IPS DF 19.7 (cell line): Measurements from ENCODE around the gene SCLY.
A peak's percentile ranks its signal among the peaks of the same experiment; 100 is the strongest.
"Not testable (repeated sequence)": the region's sequence is repeated elsewhere in the genome, so short reads cannot be mapped to it uniquely, and the experiment has no call there.

Source experiments
- DNase-seq: peaks from one replicate; pipeline ENCODE4 v3.0.0-alpha.2; 2013; ENCODE audit warnings: low read depth, low spot score

Gene SCLY

GRCh38 chr2:238060542-238061314 lies at the start of gene SCLY:
SCLY (plus strand) TSS chr2:238061001; CDS start chr2:238061055, 54 bp downstream.
- peak; percentile 67 for DNase-seq

DNA sequence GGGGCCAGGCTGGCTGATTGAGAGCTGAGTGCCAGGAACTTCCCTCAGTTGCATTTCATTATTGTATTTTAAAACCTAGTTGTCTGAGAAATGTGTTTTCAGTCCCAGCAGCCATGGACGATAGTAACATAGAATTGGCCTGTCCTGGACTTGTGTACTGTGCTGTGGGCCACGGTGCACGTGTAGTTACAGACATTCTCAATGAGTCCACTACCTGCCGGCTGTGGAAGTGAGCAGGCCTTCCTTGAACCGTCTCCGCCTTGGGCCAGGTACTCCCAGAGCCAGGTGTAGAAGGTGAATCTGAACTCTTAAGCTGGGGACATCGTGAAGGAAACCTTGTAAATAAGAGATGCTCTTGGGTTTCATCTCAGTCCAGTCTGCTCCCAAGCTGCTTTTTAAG lies 47.0 kb upstream of the SCLY start:
- DNase-seq, result no peak

DNA sequence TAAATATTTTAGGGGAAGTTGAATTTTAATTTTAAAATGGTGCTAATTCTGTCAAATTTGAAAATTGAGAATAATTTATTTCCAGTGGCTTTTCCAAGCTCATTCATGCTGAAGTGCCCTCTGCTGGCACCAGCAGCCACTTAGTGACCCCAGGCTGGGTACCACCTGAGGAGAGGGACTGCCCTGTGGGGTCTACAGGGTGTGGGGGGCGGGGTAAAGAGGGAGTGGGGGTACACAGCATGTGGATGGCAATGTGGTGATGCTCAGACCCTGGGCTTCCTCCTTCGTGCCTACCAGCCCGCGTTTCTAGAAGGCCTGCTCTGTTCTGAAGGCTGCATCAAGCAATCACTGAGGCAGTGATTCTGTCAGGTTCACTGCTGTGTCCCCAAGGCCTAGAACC lies 45.1 kb upstream of the SCLY start:
- no peak for DNase-seq

DNA sequence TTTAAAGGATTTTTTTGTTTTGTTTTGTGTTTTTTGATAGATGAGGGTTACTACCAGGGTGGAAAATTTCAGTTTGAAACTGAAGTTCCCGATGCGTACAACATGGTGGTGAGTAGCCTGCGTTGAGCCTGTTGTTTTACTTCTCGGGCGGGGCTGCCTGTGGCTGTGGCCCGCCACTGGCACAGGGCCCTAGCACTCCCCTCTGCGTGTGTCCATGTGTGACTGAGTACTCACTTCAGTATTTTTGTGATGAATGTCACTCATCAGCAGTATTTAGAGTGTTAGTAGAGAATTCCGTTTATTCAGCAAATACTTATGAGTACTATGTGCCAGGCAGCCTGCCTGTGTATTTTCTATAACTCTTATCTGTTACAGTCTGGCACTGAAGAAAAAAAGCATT lies 44.3 kb upstream of the SCLY start:
- no peak for DNase-seq

DNA sequence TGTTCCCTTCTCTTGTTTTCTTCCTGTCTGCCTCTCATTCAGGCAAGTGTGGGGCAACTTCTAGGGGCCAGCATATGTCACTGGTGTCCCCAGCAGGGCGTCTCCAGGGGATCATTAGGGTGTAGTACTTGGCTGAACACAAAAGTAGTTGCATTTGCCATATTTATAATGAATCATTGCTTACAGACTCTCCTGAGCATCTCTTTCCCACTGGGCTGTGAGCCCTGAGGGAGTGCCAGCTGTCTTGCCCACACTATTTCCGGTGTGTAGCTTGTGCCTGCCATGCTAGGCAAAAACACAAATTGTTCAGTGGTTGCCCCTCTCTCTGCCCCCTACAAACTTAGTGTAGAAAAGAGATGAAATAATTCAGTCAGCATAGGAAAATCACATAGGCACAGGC lies 40.8 kb upstream of the SCLY start:
- DNase-seq, result no peak

DNA sequence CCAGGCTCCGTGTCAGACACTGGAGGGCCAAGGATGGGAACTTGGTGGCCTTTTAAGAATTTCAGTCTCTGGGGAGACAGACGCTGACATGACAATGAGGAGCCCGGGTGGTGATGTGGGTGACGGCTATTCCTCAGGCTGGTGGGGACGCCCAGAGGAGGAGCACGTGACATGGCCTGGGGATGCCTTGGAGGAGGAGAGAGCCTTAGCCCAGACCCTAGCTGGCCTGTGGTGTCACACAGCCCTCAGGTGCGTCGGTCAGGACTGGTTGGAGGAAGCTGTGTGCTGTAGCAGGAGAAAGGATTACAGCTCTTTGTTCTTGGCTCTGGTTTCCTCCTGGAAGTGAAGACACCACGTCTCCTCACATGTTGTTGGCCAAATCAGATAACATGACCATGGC lies 40.0 kb upstream of the SCLY start:
- DNase-seq, result no peak

DNA sequence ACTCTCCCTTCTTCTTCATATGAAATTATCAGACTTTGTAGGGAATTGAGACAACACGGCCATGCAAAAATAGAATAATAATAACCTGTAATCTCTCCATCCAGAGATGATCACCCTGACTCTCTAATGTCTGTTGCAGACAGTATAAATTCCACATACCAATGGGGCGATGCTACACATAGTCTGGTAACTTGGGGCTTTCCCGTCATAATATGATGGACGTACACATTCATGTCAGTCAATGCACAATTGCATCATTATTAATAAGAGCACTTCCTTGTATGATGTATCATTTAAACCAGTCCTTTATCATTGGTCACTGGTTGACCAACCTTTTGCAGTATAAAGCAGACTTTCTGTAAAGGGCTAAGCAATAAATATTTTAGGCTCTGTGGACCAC lies 39.5 kb upstream of the SCLY start:
- no peak for DNase-seq

DNA sequence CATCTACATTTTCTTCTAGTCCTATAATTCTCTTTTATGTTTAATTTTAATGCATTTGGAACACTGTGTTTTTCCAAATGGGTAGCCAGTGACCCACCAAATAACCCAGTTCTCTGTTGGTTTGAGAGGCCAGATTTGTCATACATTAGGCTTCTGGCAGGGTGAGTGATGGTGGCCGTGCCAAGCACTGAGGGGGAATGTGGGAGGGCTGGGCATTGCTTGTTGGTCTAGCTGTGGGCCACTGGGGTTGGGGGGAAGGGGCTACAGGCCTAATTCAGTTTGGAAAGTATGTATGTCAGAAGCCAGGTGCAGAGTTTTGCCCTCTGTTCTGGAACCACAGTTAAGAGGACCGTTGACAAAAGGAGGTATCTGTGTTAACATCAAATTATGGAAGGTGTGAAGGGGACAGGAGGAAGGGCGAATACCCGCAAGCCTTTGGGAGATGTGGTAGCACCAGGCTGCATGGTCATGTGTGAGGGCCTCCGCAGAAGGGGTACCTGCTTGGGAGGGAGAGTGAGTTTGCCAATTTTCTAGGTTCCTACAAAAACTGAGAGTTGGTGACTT lies 38.1 kb upstream of the SCLY start:
- no peak for DNase-seq

DNA sequence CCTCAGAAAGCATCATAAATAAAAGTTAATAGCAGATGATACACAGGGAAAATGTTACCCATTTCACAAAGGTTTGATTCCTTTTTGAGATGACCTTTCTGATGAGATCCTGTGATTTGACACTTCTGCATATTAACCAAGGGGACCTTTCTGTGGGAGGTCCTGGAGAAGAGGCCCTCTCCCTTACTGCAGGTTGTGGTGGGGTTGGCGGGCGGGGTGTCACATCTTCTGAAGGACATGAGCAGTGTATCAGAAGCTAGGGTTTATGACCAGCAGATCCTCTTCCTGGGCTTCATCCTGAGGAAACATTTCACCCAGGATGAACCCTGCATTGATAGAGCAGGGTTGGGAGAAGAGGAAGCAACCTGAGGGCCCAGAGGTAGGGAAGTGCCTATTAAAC lies 37.2 kb upstream of the SCLY start:
- DNase-seq, result no peak

DNA sequence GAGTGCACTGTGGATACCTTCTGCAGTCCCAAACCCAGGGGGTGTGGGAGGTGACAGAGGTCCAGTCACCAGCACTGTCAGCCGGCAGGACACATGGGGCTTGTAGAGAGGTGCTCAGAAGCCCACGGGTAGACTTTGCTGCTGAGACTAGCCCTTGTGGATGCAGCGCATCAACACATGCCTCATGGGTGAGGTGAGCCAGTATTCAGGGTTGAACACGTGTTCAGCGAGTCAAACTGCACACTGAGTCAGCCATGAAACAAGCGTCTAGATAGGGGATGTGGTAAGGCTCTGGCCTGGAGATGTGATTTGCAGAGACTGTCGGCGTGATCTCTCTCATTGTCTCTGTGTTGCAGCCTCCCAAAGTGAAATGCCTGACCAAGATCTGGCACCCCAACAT lies 35.8 kb upstream of the SCLY start:
- DNase-seq, result no peak

- no peak for DNase-seq
Measured at GRCh38 chr2:238025741-238026360, 35.0 kb upstream of the SCLY start.

DNA sequence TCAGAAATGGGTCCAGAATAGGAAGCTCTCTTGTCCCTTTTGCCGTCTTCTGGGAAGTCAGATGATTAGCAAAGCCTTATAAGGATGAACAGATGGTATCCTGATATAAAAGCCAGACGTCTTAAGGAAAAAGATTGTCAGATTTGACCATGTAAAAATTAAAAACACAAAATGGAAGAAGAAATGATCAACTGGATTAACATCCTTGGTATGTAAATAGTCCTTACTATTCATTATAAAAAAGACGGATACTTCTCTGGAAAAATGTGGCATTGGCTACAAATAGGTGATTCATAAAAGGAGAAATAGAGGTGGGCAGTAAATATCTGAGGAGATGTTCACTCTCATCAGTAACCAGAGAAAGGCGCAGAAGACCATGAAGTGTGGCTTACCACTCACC lies 33.7 kb upstream of the SCLY start:
- DNase-seq, result no peak

- DNase-seq, result no peak
Measured at GRCh38 chr2:238027591-238028415, 33.0 kb upstream of the SCLY start.

DNA sequence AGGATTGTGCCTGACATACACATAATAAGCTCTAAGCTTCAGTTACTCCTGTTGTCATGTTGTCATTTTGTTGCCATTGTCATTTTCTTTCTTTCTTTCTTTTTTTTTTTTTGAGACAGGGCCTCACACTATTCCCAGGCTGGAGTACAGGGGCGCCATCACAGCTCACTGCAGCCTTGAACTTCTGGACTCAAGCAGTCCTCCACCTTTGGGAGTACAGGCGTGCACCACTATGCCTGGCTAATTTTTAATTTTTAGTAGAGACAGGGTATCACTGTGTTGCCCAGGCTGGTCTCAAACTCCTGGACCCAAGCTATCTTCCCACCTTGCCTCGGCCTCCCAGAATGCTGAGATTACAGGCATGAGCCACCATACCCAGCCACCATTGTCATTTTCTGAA lies 30.9 kb upstream of the SCLY start:
- no peak for DNase-seq

- DNase-seq, result no peak
Measured at GRCh38 chr2:238030422-238031155, 30.2 kb upstream of the SCLY start.

GRCh38 chr2:238031751-238032150 lies 29.1 kb upstream of the SCLY start:
- DNase-seq, result no peak

DNA sequence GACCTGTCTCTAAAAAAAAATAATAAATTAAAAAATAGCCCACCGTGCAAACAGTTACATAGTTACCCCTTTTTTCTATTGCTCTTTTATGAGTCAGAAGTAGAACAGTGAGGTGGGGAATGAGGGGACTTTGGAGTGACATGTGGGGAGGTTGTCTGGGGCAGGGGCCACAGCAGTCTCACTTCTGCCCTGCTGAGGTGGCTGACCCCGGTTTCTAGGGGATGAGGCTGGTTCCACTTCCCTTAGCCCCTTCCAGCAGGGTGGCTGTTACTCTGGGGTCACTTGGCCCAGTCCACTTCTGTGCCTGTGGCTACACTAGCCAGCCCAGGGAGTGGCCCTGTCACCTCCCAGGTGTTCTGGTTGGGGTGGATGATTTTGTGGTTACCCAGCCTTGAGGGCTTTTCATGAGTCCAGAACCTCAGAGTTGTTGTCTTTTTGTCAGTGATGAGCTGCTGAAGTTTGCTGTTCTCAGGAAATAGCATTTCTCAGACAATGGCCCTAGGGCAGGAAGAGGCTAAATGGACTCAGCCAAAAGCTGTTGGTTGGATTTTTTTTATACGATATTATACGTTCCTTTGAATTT lies 28.0 kb upstream of the SCLY start:
- DNase-seq, result no peak

DNA sequence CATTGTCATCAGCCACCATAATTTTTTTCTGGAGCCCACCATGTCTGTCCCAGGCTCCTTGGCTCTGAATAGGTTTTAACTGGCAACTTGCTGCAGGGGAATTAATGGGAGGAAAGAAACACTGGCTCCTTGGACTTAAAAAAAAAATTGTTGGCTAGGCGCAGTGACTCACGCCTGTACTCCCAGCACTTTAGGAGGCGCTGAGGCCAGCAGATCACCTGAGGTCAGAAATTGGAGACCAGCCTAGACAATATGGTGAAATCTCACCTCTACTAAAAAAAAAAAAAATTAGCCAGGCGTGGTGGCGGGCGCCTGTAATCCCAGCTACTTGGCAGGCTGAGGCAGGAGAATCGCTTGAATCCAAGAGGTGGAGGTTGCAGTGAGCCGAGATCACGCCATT lies 26.8 kb upstream of the SCLY start:
- DNase-seq, result not testable (repeated sequence)

DNA sequence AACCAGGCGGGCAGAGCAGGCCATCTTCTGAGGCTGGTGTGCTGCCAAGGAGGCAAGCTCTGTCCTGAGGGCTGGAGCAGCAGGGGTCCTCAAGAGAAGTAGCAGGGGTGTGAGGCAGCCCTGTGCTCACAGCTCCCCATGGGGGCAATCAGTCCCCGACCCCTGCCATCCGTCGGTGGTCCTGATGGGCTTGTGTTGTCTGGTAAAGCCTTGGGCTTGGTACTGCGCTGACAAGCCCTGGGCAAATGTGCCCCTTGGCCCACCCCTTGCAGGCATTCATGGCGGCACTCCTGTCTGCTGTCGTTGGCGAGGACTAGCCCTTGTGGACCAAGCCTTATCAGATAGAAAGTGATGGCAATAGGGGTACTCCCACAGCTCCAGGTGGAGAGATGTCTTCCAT lies 22.6 kb upstream of the SCLY start:
- DNase-seq, result no peak

GRCh38 chr2:238039151-238039550 lies 21.6 kb upstream of the SCLY start:
- DNase-seq, result no peak

- no peak for DNase-seq
Measured at GRCh38 chr2:238039985-238040384, 20.8 kb upstream of the SCLY start.
